HepG2 (cell line): ENCODE measurements around the gene NAT9. TPM values are rescaled to one million over a fixed set of nuclear protein-coding genes. Genes with fewer than 3 reads are reported as not detected.
A peak's percentile ranks its signal among the peaks of the same experiment; 100 is the strongest.

ENCODE experiments used
- ATF7 ChIP-seq, 2 experiments: fragments of 450-650 bp in 1 of 2; sonication (generic) in 1 of 2; formaldehyde crosslinking in 1 of 2; IDR thresholded peaks; 2 replicates each; pipeline versions ENCODE4 v1.4.0 to v1.6.1; 2016 to 2020; ENCODE audit warnings: antibody characterized with exemption in 1 of 2, mild to moderate bottlenecking in 1 of 2, missing genetic modification reagents in 1 of 2
- GPN1 ChIP-seq: sonication (generic); formaldehyde crosslinking; IDR thresholded peaks from 2 replicates; pipeline ENCODE4 v1.5.1; 2020; ENCODE audit warnings: missing genetic modification reagents, borderline replicate concordance
- HNRNPL ChIP-seq: fragments of 200-400 bp; formaldehyde crosslinking; IDR thresholded peaks from 2 replicates; pipeline ENCODE4 v1.6.1; 2017; ENCODE audit warnings: mild to moderate bottlenecking, low read depth, low read length
- LCORL ChIP-seq, 2 experiments: fragments of 450-650 bp in 1 of 2; sonication (generic) in 1 of 2; formaldehyde crosslinking in 1 of 2; IDR thresholded peaks; 2 replicates each; pipeline versions ENCODE4 v1.5.0 to v1.6.1; 2017 to 2020; ENCODE audit warnings: antibody characterized with exemption in 1 of 2, missing genetic modification reagents in 1 of 2
- MXI1 ChIP-seq: IDR thresholded peaks from 3 replicates; pipeline ENCODE4 v1.6.1; 2012; ENCODE audit warnings: low read depth, low read length, inconsistent platforms, borderline replicate concordance
- SCMH1 ChIP-seq: sonication (generic); formaldehyde crosslinking; IDR thresholded peaks from 2 replicates; pipeline ENCODE4 v1.9.0; 2021; ENCODE audit warnings: missing genetic modification reagents, mild to moderate bottlenecking, borderline replicate concordance
- SP140L ChIP-seq: sonication (generic); formaldehyde crosslinking; IDR thresholded peaks from 2 replicates; pipeline ENCODE4 v1.4.0; 2020; ENCODE audit warnings: missing genetic modification reagents, borderline replicate concordance
- WIZ ChIP-seq: sonication (generic); formaldehyde crosslinking; IDR thresholded peaks from 2 replicates; pipeline ENCODE4 v1.5.1; 2020; ENCODE audit warnings: mild to moderate bottlenecking, missing genetic modification reagents
- ZFP90 ChIP-seq: sonication (generic); formaldehyde crosslinking; IDR thresholded peaks from 2 replicates; pipeline ENCODE4 v1.8.0; 2022; ENCODE audit warnings: missing genetic modification reagents, mild to moderate bottlenecking, inconsistent platforms, borderline replicate concordance
- ZNF329 ChIP-seq: sonication (generic); formaldehyde crosslinking; IDR thresholded peaks from 2 replicates; pipeline ENCODE4 v1.9.0; 2021; ENCODE audit warnings: low read depth, mild to moderate bottlenecking, missing genetic modification reagents
- ZNF496 ChIP-seq: sonication (generic); formaldehyde crosslinking; IDR thresholded peaks from 2 replicates; pipeline ENCODE4 v1.8.1; 2023; ENCODE audit warnings: mild to moderate bottlenecking, moderate library complexity, missing genetic modification reagents; ENCODE audit not compliant: insufficient replicate concordance
- ZNF510 ChIP-seq: sonication (generic); formaldehyde crosslinking; IDR thresholded peaks from 2 replicates; pipeline ENCODE4 v1.4.0; 2020; ENCODE audit warnings: low read depth, mild to moderate bottlenecking, missing genetic modification reagents
- ZNF570 ChIP-seq: sonication (generic); formaldehyde crosslinking; IDR thresholded peaks from 2 replicates; pipeline ENCODE4 v1.4.0; 2020; ENCODE audit warnings: mild to moderate bottlenecking, missing genetic modification reagents, borderline replicate concordance
- ZNF747 ChIP-seq: sonication (generic); formaldehyde crosslinking; IDR thresholded peaks from 2 replicates; pipeline ENCODE4 v1.8.1; 2023; ENCODE audit warnings: missing genetic modification reagents, mild to moderate bottlenecking, borderline replicate concordance
- polyA plus RNA-seq, 8 experiments: library from polyadenylated mRNA; depleted of rRNA in 3 of 8; stranded (reverse) in 7 of 8; unstranded in 1 of 8; fragments of >200 nt; fragmentation: Illumina TruSeq in 4 of 8; extraction: Trizol in 4 of 8; gene quantifications; 2 replicates each; pipeline versions ENCODE4 v1.2.1 to v1.2.3, GENCODE V29; 2011 to 2016; ENCODE audit warnings: low read depth in 4 of 8, missing spikeins in 1 of 8, mixed read lengths in 1 of 8; ENCODE audit not compliant: insufficient read depth in 1 of 8
- total RNA-seq, 5 experiments: library from RNA; depleted of rRNA; stranded (reverse); fragments of >200 nt; fragmentation: Illumina TruSeq; extraction: Trizol; gene quantifications; 2 replicates each; pipeline ENCODE4 v1.2.3, GENCODE V29; 2016; ENCODE audit warnings: low read depth in 1 of 5
- TF ChIP-seq, protein P1 (sequence below): IDR thresholded peaks from 2 replicates; pipeline ENCODE4 v1.6.1; 2016; ENCODE audit warnings: control low read depth
- TF ChIP-seq, protein P2 (sequence below): sonication (generic); formaldehyde crosslinking; IDR thresholded peaks from 2 replicates; pipeline ENCODE4 v1.4.0; 2020; ENCODE audit warnings: missing genetic modification reagents
- TF ChIP-seq, protein P3 (sequence below): sonication (generic); formaldehyde crosslinking; IDR thresholded peaks from 2 replicates; pipeline ENCODE4 v1.8.1; 2023; ENCODE audit warnings: mild to moderate bottlenecking, missing genetic modification reagents
- TF ChIP-seq, protein P4 (sequence below): sonication (generic); formaldehyde crosslinking; IDR thresholded peaks from 2 replicates; pipeline ENCODE4; 2020; ENCODE audit warnings: missing genetic modification reagents, mild to moderate bottlenecking, borderline replicate concordance

The NAT9 gene
- total and polyA plus RNA-seq, 2 of the 13 experiments (the other 11 are each of a cell fraction or from before 2014, with no cell fraction given) = 39.7 to 44.2 TPM

DNA sequence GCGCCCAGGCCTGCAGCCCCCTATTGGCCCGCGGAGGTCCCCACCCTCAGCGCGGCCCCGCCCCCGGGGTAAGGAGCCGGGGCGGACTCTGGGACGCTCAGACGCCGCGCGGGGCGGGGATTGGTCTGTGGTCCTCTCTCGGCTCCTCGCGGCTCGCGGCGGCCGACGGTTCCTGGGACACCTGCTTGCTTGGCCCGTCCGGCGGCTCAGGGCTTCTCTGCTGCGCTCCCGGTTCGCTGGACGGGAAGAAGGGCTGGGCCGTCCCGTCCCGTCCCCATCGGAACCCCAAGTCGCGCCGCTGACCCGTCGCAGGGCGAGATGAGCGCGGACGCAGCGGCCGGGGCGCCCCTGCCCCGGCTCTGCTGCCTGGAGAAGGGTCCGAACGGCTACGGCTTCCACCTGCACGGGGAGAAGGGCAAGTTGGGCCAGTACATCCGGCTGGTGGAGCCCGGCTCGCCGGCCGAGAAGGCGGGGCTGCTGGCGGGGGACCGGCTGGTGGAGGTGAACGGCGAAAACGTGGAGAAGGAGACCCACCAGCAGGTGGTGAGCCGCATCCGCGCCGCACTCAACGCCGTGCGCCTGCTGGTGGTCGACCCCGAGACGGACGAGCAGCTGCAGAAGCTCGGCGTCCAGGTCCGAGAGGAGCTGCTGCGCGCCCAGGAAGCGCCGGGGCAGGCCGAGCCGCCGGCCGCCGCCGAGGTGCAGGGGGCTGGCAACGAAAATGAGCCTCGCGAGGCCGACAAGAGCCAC, 27.4 kb downstream of the NAT9 start, which contains the start of gene NHERF1 (continued):
- TF ChIP-seq MXI1 = peak; percentile 91; the same call in 2 of the 3 replicates
- peak; percentile 78 for TF ChIP-seq WIZ (CRISPR knock-in tag)
- TF ChIP-seq, protein P1, sequence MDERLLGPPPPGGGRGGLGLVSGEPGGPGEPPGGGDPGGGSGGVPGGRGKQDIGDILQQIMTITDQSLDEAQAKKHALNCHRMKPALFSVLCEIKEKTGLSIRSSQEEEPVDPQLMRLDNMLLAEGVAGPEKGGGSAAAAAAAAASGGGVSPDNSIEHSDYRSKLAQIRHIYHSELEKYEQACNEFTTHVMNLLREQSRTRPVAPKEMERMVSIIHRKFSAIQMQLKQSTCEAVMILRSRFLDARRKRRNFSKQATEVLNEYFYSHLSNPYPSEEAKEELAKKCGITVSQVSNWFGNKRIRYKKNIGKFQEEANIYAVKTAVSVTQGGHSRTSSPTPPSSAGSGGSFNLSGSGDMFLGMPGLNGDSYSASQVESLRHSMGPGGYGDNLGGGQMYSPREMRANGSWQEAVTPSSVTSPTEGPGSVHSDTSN = no peak
- no peak for TF ChIP-seq HNRNPL
- no peak for TF ChIP-seq ZNF570
- peak; percentile 94; the same call in 1 of the 2 replicates for TF ChIP-seq ZFP90 (CRISPR knock-in tag)
- peak; percentile 78; the same call in 1 of the 2 replicates for TF ChIP-seq ZNF747
- no peak for TF ChIP-seq SCMH1
- TF ChIP-seq SP140L (CRISPR knock-in tag) = peak; percentile 91; the same call in 1 of the 2 replicates
- peak; percentile 49; the same call in 1 of the 2 replicates for TF ChIP-seq ZNF510
- TF ChIP-seq ZNF329 (CRISPR knock-in tag) = peak; percentile 31
- no peak for TF ChIP-seq ATF7 (IDR thresholded peaks at IDR 0.05)
- no peak for TF ChIP-seq ATF7 (CRISPR knock-in tag; IDR thresholded peaks at IDR 0.05)
- no peak for TF ChIP-seq GPN1 (CRISPR knock-in tag)
- TF ChIP-seq, protein P2, sequence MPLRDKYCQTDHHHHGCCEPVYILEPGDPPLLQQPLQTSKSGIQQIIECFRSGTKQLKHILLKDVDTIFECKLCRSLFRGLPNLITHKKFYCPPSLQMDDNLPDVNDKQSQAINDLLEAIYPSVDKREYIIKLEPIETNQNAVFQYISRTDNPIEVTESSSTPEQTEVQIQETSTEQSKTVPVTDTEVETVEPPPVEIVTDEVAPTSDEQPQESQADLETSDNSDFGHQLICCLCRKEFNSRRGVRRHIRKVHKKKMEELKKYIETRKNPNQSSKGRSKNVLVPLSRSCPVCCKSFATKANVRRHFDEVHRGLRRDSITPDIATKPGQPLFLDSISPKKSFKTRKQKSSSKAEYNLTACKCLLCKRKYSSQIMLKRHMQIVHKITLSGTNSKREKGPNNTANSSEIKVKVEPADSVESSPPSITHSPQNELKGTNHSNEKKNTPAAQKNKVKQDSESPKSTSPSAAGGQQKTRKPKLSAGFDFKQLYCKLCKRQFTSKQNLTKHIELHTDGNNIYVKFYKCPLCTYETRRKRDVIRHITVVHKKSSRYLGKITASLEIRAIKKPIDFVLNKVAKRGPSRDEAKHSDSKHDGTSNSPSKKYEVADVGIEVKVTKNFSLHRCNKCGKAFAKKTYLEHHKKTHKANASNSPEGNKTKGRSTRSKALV (CRISPR knock-in tag) = peak; percentile 92
- TF ChIP-seq, protein P3, sequence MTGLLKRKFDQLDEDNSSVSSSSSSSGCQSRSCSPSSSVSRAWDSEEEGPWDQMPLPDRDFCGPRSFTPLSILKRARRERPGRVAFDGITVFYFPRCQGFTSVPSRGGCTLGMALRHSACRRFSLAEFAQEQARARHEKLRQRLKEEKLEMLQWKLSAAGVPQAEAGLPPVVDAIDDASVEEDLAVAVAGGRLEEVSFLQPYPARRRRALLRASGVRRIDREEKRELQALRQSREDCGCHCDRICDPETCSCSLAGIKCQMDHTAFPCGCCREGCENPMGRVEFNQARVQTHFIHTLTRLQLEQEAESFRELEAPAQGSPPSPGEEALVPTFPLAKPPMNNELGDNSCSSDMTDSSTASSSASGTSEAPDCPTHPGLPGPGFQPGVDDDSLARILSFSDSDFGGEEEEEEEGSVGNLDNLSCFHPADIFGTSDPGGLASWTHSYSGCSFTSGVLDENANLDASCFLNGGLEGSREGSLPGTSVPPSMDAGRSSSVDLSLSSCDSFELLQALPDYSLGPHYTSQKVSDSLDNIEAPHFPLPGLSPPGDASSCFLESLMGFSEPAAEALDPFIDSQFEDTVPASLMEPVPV (CRISPR knock-in tag) = no peak; the same call in 1 of the 2 replicates
- TF ChIP-seq ZNF496 = no peak
- no peak for TF ChIP-seq LCORL (IDR thresholded peaks at IDR 0.05)
- TF ChIP-seq LCORL (CRISPR knock-in tag; IDR thresholded peaks at IDR 0.05) = peak; percentile 77; the same call in 1 of the 2 replicates
- TF ChIP-seq, protein P4, sequence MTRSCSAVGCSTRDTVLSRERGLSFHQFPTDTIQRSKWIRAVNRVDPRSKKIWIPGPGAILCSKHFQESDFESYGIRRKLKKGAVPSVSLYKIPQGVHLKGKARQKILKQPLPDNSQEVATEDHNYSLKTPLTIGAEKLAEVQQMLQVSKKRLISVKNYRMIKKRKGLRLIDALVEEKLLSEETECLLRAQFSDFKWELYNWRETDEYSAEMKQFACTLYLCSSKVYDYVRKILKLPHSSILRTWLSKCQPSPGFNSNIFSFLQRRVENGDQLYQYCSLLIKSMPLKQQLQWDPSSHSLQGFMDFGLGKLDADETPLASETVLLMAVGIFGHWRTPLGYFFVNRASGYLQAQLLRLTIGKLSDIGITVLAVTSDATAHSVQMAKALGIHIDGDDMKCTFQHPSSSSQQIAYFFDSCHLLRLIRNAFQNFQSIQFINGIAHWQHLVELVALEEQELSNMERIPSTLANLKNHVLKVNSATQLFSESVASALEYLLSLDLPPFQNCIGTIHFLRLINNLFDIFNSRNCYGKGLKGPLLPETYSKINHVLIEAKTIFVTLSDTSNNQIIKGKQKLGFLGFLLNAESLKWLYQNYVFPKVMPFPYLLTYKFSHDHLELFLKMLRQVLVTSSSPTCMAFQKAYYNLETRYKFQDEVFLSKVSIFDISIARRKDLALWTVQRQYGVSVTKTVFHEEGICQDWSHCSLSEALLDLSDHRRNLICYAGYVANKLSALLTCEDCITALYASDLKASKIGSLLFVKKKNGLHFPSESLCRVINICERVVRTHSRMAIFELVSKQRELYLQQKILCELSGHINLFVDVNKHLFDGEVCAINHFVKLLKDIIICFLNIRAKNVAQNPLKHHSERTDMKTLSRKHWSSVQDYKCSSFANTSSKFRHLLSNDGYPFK (CRISPR knock-in tag) = 0 out of 2 replicates have a peak, but pooled peaks have one; percentile 45
